GM12873 (cell line): ENCODE results near the gene PRIMPOL.

ENCODE experiments used
- CTCF ChIP-seq: IDR thresholded peaks from 2 replicates; pipeline ENCODE4 v1.5.1; 2012; ENCODE audit warnings: low read depth, mild to moderate bottlenecking, moderate library complexity, low read length, control low read depth; ENCODE audit not compliant: insufficient read depth; ENCODE audit errors: missing control alignments

PRIMPOL gene

GRCh38 chr4:184660978-184661377, 11.4 kb downstream of the PRIMPOL start:
- no peak for TF ChIP-seq CTCF

- TF ChIP-seq CTCF = no peak
Observed at GRCh38 chr4:184662236-184662635, 12.7 kb downstream of the PRIMPOL start.

DNA sequence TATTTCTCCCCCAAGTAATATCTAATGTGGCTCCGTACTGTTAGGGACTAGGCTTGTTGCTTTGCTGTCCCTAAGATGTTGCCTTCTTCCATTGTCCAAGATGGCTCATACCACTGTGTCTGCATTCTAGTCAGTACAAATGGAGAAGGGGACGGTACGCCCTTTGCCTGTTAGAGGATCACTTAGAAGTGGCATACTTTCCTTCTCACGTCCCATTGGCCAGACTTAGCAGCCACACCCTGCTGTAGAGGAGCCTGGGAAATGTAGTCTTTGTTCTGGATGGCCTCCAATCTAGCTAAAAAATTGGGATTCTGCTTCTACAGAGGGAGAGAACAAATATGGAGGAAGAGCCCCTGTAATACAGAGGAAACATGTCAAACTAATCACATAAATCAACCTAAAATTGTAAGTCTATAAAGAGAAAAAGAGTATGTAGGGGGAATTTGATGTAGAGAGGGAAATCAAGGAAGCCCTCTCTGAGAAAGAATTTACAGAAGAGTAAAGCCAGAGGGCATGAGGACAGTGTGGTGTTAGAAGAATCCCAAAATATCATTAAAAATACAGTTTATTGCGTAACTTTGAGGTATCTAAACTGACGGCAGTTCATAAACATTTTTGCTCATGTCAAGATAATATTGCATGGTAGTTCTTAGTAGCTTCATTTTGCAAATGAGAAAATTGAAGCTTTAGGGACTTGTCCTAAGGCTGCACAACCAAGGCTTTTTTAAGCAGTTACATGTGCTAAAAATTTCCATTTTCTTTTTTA, 15.1 kb downstream of the PRIMPOL start:
- no peak for TF ChIP-seq CTCF

DNA sequence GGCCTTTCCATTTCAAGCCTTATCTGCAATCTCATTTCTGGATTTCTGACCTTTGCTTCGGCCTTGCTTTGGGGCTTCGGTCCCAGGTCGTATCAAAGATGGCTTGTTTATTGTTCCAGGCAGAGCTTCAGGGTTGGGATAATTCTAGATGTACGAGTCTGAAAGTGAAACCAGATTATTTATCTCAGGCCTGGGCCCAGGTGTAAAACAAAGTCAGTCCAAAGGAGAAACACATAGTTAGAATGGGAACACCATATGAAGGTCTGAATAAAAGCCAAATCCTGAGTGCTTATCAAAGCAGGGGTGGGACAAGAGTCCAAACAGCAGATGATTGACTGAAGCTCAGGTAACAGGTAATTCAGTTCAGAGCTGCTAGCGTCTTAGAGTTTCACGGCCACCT, 17.1 kb downstream of the PRIMPOL start:
- no peak for TF ChIP-seq CTCF

GRCh38 chr4:184668096-184668495, 18.6 kb downstream of the PRIMPOL start:
- no peak for TF ChIP-seq CTCF

GRCh38 chr4:184668511-184669114, 19.1 kb downstream of the PRIMPOL start:
- no peak for TF ChIP-seq CTCF

DNA sequence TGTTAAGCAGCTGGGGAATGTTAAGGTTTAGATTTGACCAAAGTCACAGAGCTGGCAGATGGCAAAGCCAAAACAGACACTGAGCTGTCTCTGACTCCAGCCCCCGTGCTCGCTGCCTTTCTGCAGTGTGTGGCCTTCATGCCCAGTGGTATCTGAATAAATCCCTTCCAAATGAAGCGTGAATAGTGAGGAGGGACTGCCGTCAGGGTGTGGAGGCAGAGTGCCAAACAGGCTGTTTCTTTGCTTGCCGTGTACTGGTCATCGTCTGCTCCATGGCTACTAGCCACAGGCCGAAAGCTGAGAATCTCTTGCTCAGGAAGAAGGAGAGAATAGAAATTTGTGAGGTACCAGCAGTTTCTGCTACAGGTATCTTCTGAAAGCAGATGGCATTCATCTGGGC, 19.7 kb downstream of the PRIMPOL start:
- TF ChIP-seq CTCF = no peak
